HG03135 (cell line): Measurements from ENCODE around the gene SSBP3.
"Not testable (repeated sequence)": the region's sequence is repeated elsewhere in the genome, so short reads cannot be mapped to it uniquely, and the experiment has no call there.

Experiments used
- ATAC-seq: cut with Tn5 transposase; IDR thresholded peaks from one replicate; pipeline ENCODE4 v1.9.1; 2021; ENCODE audit warnings: mild to moderate bottlenecking, moderate library complexity; ENCODE audit not compliant: unreplicated experiment

Gene SSBP3

GRCh38 chr1:54406339-54407153, at the start of gene SSBP3:
TSS of gene SSBP3 (minus strand) at chr1:54406394.
- ATAC-seq = peak; percentile 90

GRCh38 chr1:54453509-54453908, 47.3 kb upstream of the SSBP3 start:
- ATAC-seq = no peak

GRCh38 chr1:54453022-54453421, 46.8 kb upstream of the SSBP3 start:
- ATAC-seq = no peak

GRCh38 chr1:54449431-54449830, 43.2 kb upstream of the SSBP3 start:
- ATAC-seq = not testable (repeated sequence)

GRCh38 chr1:54448801-54449200, 42.6 kb upstream of the SSBP3 start:
- not testable (repeated sequence) for ATAC-seq

- not testable (repeated sequence) for ATAC-seq
Observed at GRCh38 chr1:54447081-54447480, 40.9 kb upstream of the SSBP3 start.

GRCh38 chr1:54442185-54442584, 36.0 kb upstream of the SSBP3 start:
- ATAC-seq = no peak

GRCh38 chr1:54439550-54440223, 33.5 kb upstream of the SSBP3 start:
- no peak for ATAC-seq

- no peak for ATAC-seq
Observed at GRCh38 chr1:54437783-54438182, 31.6 kb upstream of the SSBP3 start.

GRCh38 chr1:54436826-54437225, 30.6 kb upstream of the SSBP3 start:
- ATAC-seq = no peak

GRCh38 chr1:54429838-54430237, 23.6 kb upstream of the SSBP3 start:
- ATAC-seq = no peak

- ATAC-seq = no peak
Observed at GRCh38 chr1:54428837-54429518, 22.8 kb upstream of the SSBP3 start.

- no peak for ATAC-seq
Observed at GRCh38 chr1:54425152-54425584, 19.0 kb upstream of the SSBP3 start.

- no peak for ATAC-seq
Observed at GRCh38 chr1:54424398-54424797, 18.2 kb upstream of the SSBP3 start.

GRCh38 chr1:54421101-54421504, 14.9 kb upstream of the SSBP3 start:
- no peak for ATAC-seq

GRCh38 chr1:54418598-54418997, 12.4 kb upstream of the SSBP3 start:
- ATAC-seq = not testable (repeated sequence)

- ATAC-seq = no peak
Observed at GRCh38 chr1:54417123-54417522, 10.9 kb upstream of the SSBP3 start.

GRCh38 chr1:54416435-54416834, 10.2 kb upstream of the SSBP3 start:
- no peak for ATAC-seq

GRCh38 chr1:54415991-54416390, 9.8 kb upstream of the SSBP3 start:
- no peak for ATAC-seq

- no peak for ATAC-seq
Observed at GRCh38 chr1:54415533-54415932, 9.3 kb upstream of the SSBP3 start.

- ATAC-seq = no peak
Observed at GRCh38 chr1:54413732-54414131, 7.5 kb upstream of the SSBP3 start.

- ATAC-seq = no peak
Observed at GRCh38 chr1:54413295-54413694, 7.1 kb upstream of the SSBP3 start.
